Umbilical cord (tissue), 2 donors: ENCODE measurements around the gene ENTPD6. TPM values are rescaled to one million over a fixed set of nuclear protein-coding genes. Genes with fewer than 3 reads are reported as not detected.

Source experiments
- DNase-seq: peaks from one replicate; pipeline ENCODE4 v3.0.0-alpha.2; 2015; ENCODE audit warnings: low spot score
- total RNA-seq: library from RNA; depleted of rRNA; stranded (reverse); fragments of >200 nt; gene quantifications from one replicate; pipeline ENCODE4 v1.2.3, GENCODE V29; 2014; ENCODE audit warnings: low replicate concordance; ENCODE audit not compliant: insufficient read depth

Gene ENTPD6
- total RNA-seq, 1 donor from 2014 or later: 16.1 TPM

DNA sequence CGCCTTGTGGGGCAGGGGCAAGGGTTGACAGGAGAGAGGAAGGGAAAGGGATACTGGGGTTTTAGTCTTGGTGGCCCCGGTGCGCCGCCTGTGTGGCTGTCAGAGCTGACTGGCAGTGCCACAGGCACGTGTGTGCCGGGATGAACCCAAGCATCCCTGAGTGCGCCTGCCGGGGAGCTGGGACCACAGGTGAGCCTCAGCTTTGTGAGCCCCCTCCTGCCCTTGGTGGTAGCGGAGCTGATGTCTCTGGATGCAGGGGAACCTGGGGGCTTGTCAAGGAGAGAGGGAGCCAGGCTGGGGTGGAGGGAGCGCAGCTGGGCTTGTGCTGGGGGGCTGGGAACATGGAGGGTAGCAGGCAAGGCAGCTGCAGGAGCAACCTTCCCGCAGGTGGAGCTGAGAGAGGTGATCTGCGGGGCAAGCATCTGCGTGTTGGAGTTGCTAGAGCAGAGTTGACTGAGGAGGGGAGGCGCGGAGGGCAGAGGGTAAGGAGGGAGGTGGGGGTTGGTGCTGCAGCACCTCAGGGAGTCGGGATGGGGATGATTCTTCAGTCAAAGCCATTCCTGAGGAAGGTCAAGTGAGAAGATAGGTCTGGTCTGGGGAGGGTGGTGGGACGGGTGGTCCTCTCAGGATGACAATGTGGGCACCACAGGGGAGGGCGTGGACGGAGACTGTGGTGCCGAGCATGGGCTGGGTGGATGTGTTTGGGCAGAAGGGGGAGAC, 80.5 kb downstream of the ENTPD6 start:
- DNase-seq: no peak

Other genes starting within 250 kb of the ENTPD6 start
- gene CST7, start 246.4 kb upstream of the ENTPD6 start, total RNA-seq: not detected
- 34.2 TPM for gene APMAP, start 203.0 kb upstream of the ENTPD6 start, total RNA-seq
- gene ACSS1, start 137.6 kb upstream of the ENTPD6 start, total RNA-seq: 26.2 TPM
- 0.24 TPM for gene VSX1, start 113.6 kb upstream of the ENTPD6 start, total RNA-seq
- gene PYGB, start 52.4 kb downstream of the ENTPD6 start, total RNA-seq: 56.6 TPM
- gene ABHD12, start 195.1 kb downstream of the ENTPD6 start, total RNA-seq: 61.4 TPM
- 4.3 TPM for gene GINS1, start 212.0 kb downstream of the ENTPD6 start, total RNA-seq